ENCODE measurements around the gene VCL.

GRCh38 chr10:73953665-73954064 lies 44.3 kb upstream of the VCL start:
- TF ChIP-seq CTCF (IDR thresholded peaks at IDR 0.05; ENCODE audit: low read depth, low read length) (no peak), POLR2A (IDR thresholded peaks at IDR 0.05; ENCODE audit: extremely low read depth, insufficient read length) (no peak), MAX (IDR thresholded peaks at IDR 0.05; ENCODE audit: low read depth, low read length) (no peak)
